A673 (cell line): ENCODE data around the gene CEP112. TPM values are rescaled to one million over a fixed set of nuclear protein-coding genes. Genes with fewer than 3 reads are reported as not detected.

Experiments used
- BruUV-seq: library from RNA; stranded (reverse); fragments of 400-500 nt; replicated peaks from 2 replicates; lab custom pipeline; 2021; lab: Mats Ljungman, UMichigan
- CTCF ChIA-PET: fragments of 300-600 bp; sonication (Branson Sonifier 250); formaldehyde crosslinking; loops from one replicate; lab custom pipeline; 2022; ENCODE audit warnings: antibody characterized with exemption; lab: Charles Lee
- POLR2A ChIA-PET: fragments of 300-600 bp; sonication (Branson Sonifier 250); formaldehyde crosslinking; loops from one replicate; lab custom pipeline; 2022; ENCODE audit warnings: antibody characterized with exemption; ENCODE audit not compliant: low non-redundant PET; lab: Charles Lee
- DNase-seq: peaks from one replicate; pipeline ENCODE4 v3.0.0-alpha.2; 2015; ENCODE audit warnings: low spot score
- H3K27ac ChIP-seq: fragments of 200-600 bp; sonication (generic); 2 replicates; pipeline ENCODE4 v1.5.1; 2016; ENCODE audit warnings: mixed run types, low read depth, mild to moderate bottlenecking, mixed read lengths, antibody characterized with exemption, low read length; ENCODE audit not compliant: poor library complexity, severe bottlenecking
- H3K27me3 ChIP-seq: fragments of 200-600 bp; sonication (generic); replicated peaks from 2 replicates; pipeline ENCODE4 v1.6.1; 2017; ENCODE audit warnings: mixed run types, low read depth, mild to moderate bottlenecking, mixed read lengths, antibody characterized with exemption, low read length; ENCODE audit not compliant: insufficient read depth, poor library complexity
- H3K36me3 ChIP-seq: fragments of 200-600 bp; sonication (generic); 2 replicates; pipeline ENCODE4 v1.6.1; 2016; ENCODE audit warnings: mixed run types, mild to moderate bottlenecking, mixed read lengths, antibody characterized with exemption, low read length; ENCODE audit not compliant: insufficient read depth, poor library complexity, severe bottlenecking
- H3K4me1 ChIP-seq: fragments of 200-600 bp; sonication (generic); 2 replicates; pipeline ENCODE4 v1.6.1; 2017; ENCODE audit warnings: mixed run types, mild to moderate bottlenecking, mixed read lengths, antibody characterized with exemption, low read length; ENCODE audit not compliant: insufficient read depth, poor library complexity, severe bottlenecking
- H3K4me3 ChIP-seq: fragments of 200-600 bp; sonication (generic); 2 replicates; pipeline ENCODE4 v1.5.1; 2016; ENCODE audit warnings: low read depth, mixed run types, mild to moderate bottlenecking, mixed read lengths, low read length; ENCODE audit not compliant: poor library complexity, severe bottlenecking
- H3K9me3 ChIP-seq: fragments of 200-600 bp; sonication (generic); 2 replicates; pipeline ENCODE4 v1.6.1; 2016; ENCODE audit warnings: mixed run types, low read depth, mild to moderate bottlenecking, mixed read lengths, antibody characterized with exemption, low read length; ENCODE audit not compliant: poor library complexity, severe bottlenecking
- CTCF ChIP-seq: fragments of 300-800, 200-600 bp; sonication (generic); conservative IDR thresholded peaks from 2 replicates; pipeline ENCODE4 v1.5.1; 2017; ENCODE audit warnings: low read depth, mild to moderate bottlenecking, antibody characterized with exemption, low read length, moderate library complexity, mixed read lengths
- EZH2 ChIP-seq: fragments of 200-600 bp; sonication (generic); IDR thresholded peaks from 2 replicates; pipeline ENCODE4 v1.6.1; 2017; ENCODE audit warnings: borderline replicate concordance, low read depth, mild to moderate bottlenecking, mixed read lengths, antibody characterized with exemption, low read length; ENCODE audit not compliant: poor library complexity, severe bottlenecking
- intact Hi-C: fragments of 100-400 bp; cut with micrococcal nuclease; formaldehyde crosslinking; loops from one replicate; pipeline ENCODE4 v1.10.0; 2022; ENCODE audit not compliant: unreplicated experiment
- total RNA-seq: library from RNA; stranded (reverse); gene quantifications from 2 replicates; pipeline ENCODE4 v1.2.3, GENCODE V29; 2021

The CEP112 gene
- total RNA-seq, 1 experiment from 2014 or later, result 27.2 TPM

- H3K27me3 ChIP-seq, result no peaks in the 10 kb centered on the region
- DNase-seq, result no peak
- no peak overlapping the region for H3K27ac ChIP-seq
- intact Hi-C loops, result no loop called here
- no peaks in the 10 kb centered on the region for H3K4me1 ChIP-seq
- H3K9me3 ChIP-seq, result no peaks in the 10 kb centered on the region
- TF ChIP-seq EZH2 (no peak), CTCF (no peak)
- H3K36me3 ChIP-seq, result no peaks in the 10 kb centered on the region
- CTCF ChIA-PET, result no interaction called here
- POLR2A ChIA-PET, result no interaction called here
- BruUV-seq, result no TSS peak
- H3K4me3 ChIP-seq, result no peak overlapping the region
Measured at GRCh38 chr17:66016231-66016630, 175.7 kb downstream of the CEP112 start.

GRCh38 chr17:66008680-66009079, 183.3 kb downstream of the CEP112 start:
- no peak for DNase-seq
- ChIA-PET POLR2A (no interaction called here), CTCF (no interaction called here)
- H3K9me3 ChIP-seq, result no peaks in the 10 kb centered on the region
- intact Hi-C loops, result no loop called here
- H3K27ac ChIP-seq, result no peak overlapping the region
- no peaks in the 10 kb centered on the region for H3K27me3 ChIP-seq
- BruUV-seq, result no TSS peak
- H3K4me1 ChIP-seq, result no peaks in the 10 kb centered on the region
- H3K36me3 ChIP-seq, result no peaks in the 10 kb centered on the region
- TF ChIP-seq CTCF (no peak), EZH2 (no peak)
- H3K4me3 ChIP-seq, result no peak overlapping the region

- no TSS peak for BruUV-seq
- ChIA-PET POLR2A (no interaction called here), CTCF (no interaction called here)
Measured at GRCh38 chr17:66006654-66007053, 185.3 kb downstream of the CEP112 start.

More at GRCh38 chr17:66006654-66007053, 185.3 kb downstream of the CEP112 start:
- Histone ChIP-seq H3K4me3 (no peak overlapping the region), H3K9me3 (no peaks in the 10 kb centered on the region), H3K27ac (no peak overlapping the region), H3K36me3 (no peaks in the 10 kb centered on the region), H3K27me3 (no peaks in the 10 kb centered on the region), H3K4me1 (no peaks in the 10 kb centered on the region)
- TF ChIP-seq EZH2, result no peak
- TF ChIP-seq CTCF, result no peak
- no peak for DNase-seq
- intact Hi-C loops, result no loop called here
